Activated CD4-positive, CD25-positive, alpha-beta regulatory T cell treated with anti-CD3 and anti-CD28 coated beads, Interleukin-2, amount 50 U/mL, for 16 hours (primary cell): ENCODE data around the gene TMEM170B.
"Not testable (repeated sequence)": the region's sequence is repeated elsewhere in the genome, so short reads cannot be mapped to it uniquely, and the experiment has no call there.

ENCODE experiments used
- DNase-seq: peaks from one replicate; pipeline ENCODE4 v3.0.0-alpha.2; 2020; ENCODE audit warnings: low read depth, low spot score

Gene TMEM170B

DNA sequence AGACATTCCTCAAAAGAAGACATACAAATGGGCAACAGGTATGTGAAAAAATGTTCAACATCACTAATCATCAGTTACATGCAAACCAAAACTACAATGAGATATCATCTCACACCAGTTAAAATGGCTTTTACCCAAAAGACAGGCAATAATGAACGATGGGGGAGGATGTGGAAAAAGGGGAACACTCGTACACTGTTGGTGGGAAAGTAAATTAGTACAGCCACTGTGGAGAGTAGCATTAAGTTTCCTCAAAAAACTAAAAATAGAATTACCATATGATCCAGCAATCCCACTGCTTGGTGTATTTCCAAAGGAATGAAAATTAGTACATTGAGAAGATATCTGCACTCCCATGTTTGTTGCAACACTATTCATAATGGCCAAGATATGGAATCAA lies 8.6 kb upstream of the TMEM170B start:
- no peak for DNase-seq

- no peak for DNase-seq
These were observed 5.5 kb upstream of the TMEM170B start for GRCh38 chr6:11532097-11532496.

DNA sequence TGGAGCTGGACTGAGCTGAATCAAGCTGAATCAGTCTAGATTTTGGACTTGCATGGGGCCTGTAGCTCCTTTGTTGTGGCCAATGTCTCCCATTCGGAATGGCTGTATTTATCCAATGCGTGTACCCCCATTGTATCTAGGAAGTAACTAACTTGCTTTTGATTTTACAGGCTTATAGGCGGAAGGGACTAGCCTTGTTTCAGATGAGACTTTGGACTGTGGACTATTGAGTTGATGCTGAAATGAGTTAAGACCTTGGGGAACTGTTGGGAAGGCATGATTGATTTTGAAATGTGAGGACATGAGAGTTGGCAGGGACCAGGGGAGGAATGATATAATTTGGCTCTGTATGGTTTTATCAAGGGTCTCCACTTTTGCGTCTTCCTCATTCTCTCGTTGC lies 3.0 kb upstream of the TMEM170B start:
- DNase-seq = no peak

GRCh38 chr6:11535801-11536230 lies 1.7 kb upstream of the TMEM170B start:
- no peak for DNase-seq

GRCh38 chr6:11536795-11537194 lies 754 bp upstream of the TMEM170B start:
- no peak for DNase-seq

DNA sequence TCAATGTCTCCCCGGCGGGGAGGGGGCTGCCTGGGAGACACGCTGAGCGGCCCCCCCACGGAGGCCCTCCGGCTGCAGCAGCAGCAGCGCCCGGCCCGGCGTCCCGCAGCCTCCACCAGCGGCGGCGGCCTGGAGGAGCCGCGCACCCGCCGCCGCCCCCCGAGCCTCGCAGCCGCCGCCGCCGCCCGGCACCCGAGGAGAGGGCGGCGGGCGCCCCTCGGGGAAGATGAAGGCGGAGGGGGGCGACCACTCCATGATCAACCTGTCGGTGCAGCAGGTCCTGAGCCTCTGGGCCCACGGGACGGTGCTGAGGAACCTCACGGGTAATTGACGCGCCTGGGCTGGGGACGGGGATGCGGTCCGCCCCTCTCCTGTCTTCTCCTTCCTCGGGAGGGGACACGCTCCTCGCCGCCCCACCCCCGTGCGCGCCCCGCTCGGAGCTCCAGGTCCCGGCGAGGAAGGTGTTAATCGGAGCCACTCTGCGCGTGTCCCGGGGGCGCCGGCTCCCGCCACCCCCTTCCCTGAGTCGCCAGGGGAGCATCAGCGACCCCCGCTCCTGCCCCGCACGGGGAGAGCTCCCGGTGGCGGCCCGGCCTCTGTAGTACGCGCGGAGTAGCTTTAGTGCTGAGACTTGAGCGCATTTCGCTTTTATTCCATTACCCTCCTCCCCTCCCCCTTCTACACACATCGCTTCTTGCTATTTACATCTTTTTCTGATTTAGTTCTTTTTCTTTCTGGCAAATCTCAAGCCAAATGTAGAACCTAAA lies 686 bp downstream of the TMEM170B start:
- no peak for DNase-seq

DNA sequence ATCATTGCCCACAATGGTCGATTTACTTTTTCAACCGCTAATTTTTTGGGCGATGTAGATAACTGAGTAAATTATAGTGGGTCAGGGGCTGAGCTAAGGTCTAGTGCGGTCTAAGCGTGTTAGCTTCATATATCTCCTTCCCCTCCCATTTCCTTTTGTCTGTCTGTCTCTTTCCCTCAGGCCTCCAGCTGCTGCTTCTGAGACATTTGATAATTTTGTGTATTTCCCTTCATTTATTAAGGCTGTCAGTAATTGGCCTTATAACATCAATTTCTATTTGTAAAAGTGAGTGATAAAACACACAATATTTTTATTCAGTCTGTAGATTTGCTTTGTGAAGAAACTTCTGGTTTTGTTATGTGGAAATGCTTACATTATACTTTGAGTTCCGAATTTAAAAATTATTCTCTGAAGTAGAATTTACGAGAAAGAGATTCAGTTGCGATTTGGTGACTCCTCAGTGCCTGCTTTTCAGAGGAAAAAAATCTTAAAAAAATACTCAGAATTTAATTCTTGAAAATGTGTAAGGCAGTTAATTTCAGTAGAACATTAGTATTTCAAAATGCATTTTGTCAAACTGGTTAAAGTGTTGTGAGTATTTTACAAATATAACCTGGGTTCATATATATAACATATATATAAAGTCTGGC lies 1.4 kb downstream of the TMEM170B start:
- DNase-seq = no peak

DNA sequence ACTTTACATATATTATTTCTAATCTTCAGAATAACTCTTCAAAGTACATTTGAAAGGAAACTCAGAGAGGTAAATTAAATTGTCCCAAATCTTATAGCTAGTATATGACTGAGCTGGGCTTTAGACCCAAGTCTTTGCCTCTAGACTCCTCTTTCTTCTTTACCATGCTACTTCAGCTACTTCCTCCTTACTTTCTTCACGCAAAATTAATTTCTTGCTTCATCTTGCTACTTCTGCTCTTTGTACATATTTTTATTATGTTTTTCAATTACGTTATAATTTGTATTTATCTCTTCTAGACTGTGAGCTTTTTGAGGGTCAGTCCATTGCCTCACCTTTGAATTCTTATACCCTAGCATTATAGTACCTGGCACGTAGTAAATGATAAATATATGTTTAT lies 5.3 kb downstream of the TMEM170B start:
- no peak for DNase-seq

- no peak for DNase-seq
These were observed 6.5 kb downstream of the TMEM170B start for GRCh38 chr6:11543919-11544518.

DNA sequence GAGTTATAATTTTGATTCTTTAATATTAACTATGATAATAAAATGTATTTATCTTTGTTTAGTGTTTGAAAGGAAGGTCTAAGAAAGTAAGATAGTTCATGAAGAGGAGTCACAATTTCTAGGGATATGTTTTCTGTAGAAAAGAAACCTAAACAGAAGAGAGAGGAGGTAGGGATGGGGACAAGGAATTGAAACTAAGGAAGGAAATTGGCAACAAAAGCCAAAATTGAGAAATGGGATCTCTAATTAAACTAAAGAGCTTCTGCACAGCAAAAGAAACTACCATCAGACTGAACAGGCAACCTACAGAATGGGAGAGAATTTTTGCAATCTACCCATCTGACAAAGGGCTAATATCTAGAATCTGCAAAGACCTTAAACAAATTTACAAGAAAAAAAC lies 10.3 kb downstream of the TMEM170B start:
- not testable (repeated sequence) for DNase-seq

GRCh38 chr6:11548578-11548977 lies 11.0 kb downstream of the TMEM170B start:
- not testable (repeated sequence) for DNase-seq

DNA sequence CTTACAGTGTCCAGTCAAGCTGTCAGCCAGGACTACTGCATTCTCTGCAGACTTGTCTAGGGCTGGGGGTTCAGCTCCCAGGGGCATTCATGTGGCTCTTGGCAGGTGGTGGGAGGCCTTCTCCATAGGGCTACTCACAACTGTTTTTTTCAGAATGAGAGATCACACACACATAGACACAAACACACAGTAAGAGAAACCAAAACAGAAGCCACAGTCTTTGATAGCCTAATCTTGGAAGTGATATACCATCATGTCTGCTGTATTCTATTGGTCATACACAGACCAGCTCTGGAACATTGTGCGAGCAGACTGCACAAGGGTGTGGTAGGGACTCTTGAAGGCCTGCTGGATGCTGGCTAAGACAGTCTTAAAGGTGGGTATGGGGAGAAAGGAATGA lies 13.5 kb downstream of the TMEM170B start:
- DNase-seq = no peak

DNA sequence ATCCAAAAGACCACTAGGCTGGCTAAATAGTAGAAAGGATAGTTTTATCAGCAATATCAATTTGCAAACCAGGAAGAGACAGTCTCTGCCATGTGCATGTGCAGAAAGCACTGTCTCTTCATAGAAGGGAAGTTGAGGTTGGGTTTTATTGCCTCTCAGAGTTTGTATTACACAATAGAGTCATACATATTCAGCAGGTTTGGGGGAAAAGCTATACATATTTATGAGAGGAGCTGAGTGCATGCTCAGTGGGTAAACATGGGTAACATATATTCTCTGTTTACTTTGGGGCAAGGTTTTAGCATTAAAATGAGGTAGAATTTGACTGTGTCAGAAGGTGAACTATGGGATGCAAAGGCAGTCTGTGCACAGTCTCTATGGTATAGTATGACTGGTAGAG lies 14.9 kb downstream of the TMEM170B start:
- DNase-seq = no peak

DNA sequence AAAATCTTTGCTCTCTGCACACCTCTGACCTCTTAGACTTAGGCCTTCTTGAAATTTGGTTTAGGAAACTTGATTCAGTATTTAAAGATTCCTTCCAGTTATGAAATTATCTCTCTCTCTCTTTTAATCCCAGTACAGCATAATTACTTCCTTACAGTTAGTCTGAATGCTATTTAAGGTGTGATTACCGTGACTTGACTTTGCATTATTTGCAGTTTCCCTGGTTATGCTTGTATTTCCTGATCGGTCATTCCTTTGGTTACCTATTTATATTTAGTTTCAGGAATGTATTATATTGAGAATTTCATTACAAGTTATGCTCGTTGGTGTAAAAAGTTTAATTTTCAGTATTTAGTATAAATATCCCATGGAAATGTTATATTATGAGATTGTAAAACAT lies 16.3 kb downstream of the TMEM170B start:
- DNase-seq = no peak

GRCh38 chr6:11556309-11556708 lies 18.8 kb downstream of the TMEM170B start:
- DNase-seq = no peak

- DNase-seq = no peak
These were observed 26.2 kb downstream of the TMEM170B start for GRCh38 chr6:11563793-11564192.

GRCh38 chr6:11566609-11567008 lies 29.1 kb downstream of the TMEM170B start:
- no peak for DNase-seq

- DNase-seq = no peak
These were observed 33.5 kb downstream of the TMEM170B start for GRCh38 chr6:11571073-11571472.

- DNase-seq = peak; percentile 6
These were observed 38.0 kb downstream of the TMEM170B start for GRCh38 chr6:11575408-11576033.

DNA sequence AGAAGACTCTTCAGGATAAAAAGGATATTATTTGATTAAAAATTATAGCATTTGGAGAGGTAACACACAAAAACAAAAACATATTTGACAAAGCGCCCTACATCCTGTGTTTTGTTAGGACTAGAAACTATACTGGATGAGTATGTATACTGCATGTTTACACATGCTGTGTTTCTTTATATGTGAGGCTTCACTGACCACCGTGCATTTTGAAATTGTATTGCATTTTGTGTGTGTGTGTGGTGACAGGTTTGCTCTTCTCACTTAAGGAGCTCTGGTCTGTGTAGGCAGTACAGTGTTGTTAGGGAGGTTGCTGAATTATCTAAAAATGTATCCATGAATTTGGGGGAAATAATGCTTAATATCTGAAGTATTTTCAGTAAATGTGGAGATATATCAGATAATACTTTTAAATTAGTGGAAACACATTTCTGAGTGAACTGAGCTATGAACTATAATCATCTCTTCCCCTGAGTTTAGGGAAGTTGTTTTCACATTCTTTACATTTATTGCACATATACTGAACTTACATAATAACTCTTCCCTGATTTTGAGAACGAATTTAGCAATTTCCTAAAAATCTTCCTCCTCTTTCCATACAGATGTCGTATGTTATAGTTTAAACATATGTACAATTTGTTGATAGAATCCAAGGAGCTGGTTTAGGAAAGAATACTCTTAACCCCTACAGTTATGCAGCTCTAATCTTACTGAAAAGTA lies 43.3 kb downstream of the TMEM170B start:
- DNase-seq = no peak

DNA sequence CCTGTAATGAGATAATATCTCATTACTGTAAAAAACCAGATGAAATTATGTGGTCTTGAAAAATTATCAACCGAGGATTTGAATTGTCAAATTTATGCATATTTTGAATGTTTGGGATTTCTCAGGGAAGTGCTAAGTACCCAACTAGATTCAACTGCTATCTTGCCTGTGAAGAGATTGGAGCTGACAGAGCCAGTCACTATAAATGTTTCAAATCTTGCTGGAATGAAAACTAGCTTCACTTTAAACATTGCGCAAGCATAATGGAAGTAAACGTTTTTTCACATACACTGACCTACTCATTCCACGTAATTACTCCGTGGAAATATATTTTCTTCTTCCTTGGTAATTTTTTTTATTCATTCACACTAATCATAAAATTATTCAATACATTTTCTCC lies 46.7 kb downstream of the TMEM170B start:
- no peak for DNase-seq
